ENCODE data around the gene C14orf93. TPM values are rescaled to one million over a fixed set of nuclear protein-coding genes. Genes with fewer than 3 reads are reported as not detected.

Gene C14orf93
- total and polyA plus RNA-seq, 9 of the 15 experiments (the other 6 are each of a cell fraction or from before 2014, with no cell fraction given): 2.2 to 22.4 (median 16.1) TPM

DNA sequence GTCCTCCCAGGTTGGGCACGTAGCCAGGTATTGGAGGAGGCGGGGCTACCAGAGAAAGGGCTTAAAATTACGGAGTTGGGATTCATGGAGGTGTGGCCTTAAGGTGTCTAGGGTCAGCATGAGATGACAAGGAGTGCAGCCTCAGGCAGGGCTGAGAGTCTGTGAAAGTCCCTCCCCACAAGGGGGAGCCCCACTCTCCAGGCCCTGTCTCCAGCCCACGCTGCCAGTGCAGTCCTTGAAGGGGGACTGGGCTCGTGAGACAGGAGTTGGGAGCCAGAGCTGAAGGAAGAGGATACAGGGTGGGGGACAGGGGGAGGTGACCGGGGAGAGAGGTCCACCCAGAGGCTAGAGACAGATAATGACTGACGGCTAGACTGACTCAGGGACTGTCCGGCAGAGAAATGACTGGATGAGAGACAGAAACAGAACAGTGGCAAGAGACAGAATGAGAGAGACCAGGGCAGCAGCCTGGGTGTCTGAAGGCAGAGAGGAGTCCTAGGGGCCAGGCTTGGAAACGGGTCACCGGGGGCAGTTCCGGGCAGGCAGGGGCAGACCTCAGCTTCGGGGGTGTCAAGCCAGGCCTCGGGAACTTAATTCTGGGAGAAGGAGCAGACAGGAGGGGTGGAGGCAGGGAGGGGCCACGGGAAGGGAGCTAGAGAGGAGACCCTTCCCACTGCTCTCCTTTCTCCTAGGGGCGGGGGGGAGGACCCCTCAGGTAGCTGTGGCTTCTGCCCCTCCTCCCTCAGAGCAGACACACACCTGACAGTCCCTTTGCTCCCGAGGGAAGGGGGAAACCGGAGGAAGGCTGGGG, 46.4 kb upstream of the C14orf93 start (continued):
- TF ChIP-seq ARID2 (IDR thresholded peaks at IDR 0.05): no peak
- TF ChIP-seq FOXM1 (IDR thresholded peaks at IDR 0.05; ENCODE audit: low read depth): no peak
- TF ChIP-seq FOXM1 (CRISPR knock-in tag; IDR thresholded peaks at IDR 0.05; ENCODE audit: low read depth): peak; percentile 45; the same call in 1 of the 2 replicates
- TF ChIP-seq, protein P1, sequence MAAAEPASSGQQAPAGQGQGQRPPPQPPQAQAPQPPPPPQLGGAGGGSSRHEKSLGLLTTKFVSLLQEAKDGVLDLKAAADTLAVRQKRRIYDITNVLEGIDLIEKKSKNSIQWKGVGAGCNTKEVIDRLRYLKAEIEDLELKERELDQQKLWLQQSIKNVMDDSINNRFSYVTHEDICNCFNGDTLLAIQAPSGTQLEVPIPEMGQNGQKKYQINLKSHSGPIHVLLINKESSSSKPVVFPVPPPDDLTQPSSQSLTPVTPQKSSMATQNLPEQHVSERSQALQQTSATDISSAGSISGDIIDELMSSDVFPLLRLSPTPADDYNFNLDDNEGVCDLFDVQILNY (CRISPR knock-in tag; IDR thresholded peaks at IDR 0.05): no peak
- TF ChIP-seq, protein P2, sequence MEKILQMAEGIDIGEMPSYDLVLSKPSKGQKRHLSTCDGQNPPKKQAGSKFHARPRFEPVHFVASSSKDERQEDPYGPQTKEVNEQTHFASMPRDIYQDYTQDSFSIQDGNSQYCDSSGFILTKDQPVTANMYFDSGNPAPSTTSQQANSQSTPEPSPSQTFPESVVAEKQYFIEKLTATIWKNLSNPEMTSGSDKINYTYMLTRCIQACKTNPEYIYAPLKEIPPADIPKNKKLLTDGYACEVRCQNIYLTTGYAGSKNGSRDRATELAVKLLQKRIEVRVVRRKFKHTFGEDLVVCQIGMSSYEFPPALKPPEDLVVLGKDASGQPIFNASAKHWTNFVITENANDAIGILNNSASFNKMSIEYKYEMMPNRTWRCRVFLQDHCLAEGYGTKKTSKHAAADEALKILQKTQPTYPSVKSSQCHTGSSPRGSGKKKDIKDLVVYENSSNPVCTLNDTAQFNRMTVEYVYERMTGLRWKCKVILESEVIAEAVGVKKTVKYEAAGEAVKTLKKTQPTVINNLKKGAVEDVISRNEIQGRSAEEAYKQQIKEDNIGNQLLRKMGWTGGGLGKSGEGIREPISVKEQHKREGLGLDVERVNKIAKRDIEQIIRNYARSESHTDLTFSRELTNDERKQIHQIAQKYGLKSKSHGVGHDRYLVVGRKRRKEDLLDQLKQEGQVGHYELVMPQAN (IDR thresholded peaks at IDR 0.05; ENCODE audit: borderline replicate concordance): peak; percentile 68
- no peak for TF ChIP-seq ZNF263 (CRISPR knock-in tag; IDR thresholded peaks at IDR 0.05; ENCODE audit: borderline replicate concordance)
- TF ChIP-seq MBD2 (IDR thresholded peaks at IDR 0.05; ENCODE audit: borderline replicate concordance, low read depth): peak; percentile 42; the same call in 1 of the 2 replicates
- no peak for TF ChIP-seq POLR3A (IDR thresholded peaks at IDR 0.05; ENCODE audit: borderline replicate concordance, extremely low read depth, insufficient read depth, insufficient read length)
- no peak for TF ChIP-seq ADNP (tag; IDR thresholded peaks at IDR 0.05)
- peak; percentile 45 for TF ChIP-seq MEIS2 (IDR thresholded peaks at IDR 0.05; ENCODE audit: partially characterized antibody)
- 0 out of 2 replicates have a peak, but pooled peaks have one; percentile 24 for TF ChIP-seq RB1 (IDR thresholded peaks at IDR 0.05; ENCODE audit: low read depth)
- TF ChIP-seq CHD2 (IDR thresholded peaks at IDR 0.05; ENCODE audit: low read depth, low read length): 0 out of 2 replicates have a peak, but pooled peaks have one; percentile 31
- TF ChIP-seq CEBPB (tag; IDR thresholded peaks at IDR 0.05): no peak
- TF ChIP-seq ARID1B (IDR thresholded peaks at IDR 0.05): peak; percentile 41
- no peak for TF ChIP-seq ZNF41 (CRISPR knock-in tag; conservative IDR thresholded peaks at IDR 0.05)
- no peak for TF ChIP-seq ZNF197 (CRISPR knock-in tag; IDR thresholded peaks at IDR 0.05; ENCODE audit: low read depth)
- TF ChIP-seq, protein P3, sequence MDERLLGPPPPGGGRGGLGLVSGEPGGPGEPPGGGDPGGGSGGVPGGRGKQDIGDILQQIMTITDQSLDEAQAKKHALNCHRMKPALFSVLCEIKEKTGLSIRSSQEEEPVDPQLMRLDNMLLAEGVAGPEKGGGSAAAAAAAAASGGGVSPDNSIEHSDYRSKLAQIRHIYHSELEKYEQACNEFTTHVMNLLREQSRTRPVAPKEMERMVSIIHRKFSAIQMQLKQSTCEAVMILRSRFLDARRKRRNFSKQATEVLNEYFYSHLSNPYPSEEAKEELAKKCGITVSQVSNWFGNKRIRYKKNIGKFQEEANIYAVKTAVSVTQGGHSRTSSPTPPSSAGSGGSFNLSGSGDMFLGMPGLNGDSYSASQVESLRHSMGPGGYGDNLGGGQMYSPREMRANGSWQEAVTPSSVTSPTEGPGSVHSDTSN (CRISPR knock-in tag; IDR thresholded peaks at IDR 0.05; ENCODE audit: low read depth): no peak
- TF ChIP-seq, protein P3 (tag; conservative IDR thresholded peaks at IDR 0.05; ENCODE audit: low read depth): peak; percentile 20; the same call in 1 of the 2 replicates
- TF ChIP-seq NCOA2 (IDR thresholded peaks at IDR 0.05; ENCODE audit: partially characterized antibody in 2 of 2): no peak
- TF ChIP-seq RNF2 (IDR thresholded peaks at IDR 0.05): no peak
- no peak for TF ChIP-seq POLR2B (IDR thresholded peaks at IDR 0.05; ENCODE audit: low read depth, partially characterized antibody)
- peak; percentile 24 for TF ChIP-seq HNRNPLL (IDR thresholded peaks at IDR 0.05; ENCODE audit: low read depth, low read length, poor library complexity, severe bottlenecking)
- TF ChIP-seq RBBP5 (IDR thresholded peaks at IDR 0.05; ENCODE audit: borderline replicate concordance, insufficient read depth, low read length, poor library complexity, severe bottlenecking): no peak
- 0 out of 2 replicates have a peak, but pooled peaks have one; percentile 58 for TF ChIP-seq LARP7 (IDR thresholded peaks at IDR 0.05)
